Tibial artery (tissue), 4 donors: ENCODE measurements around the gene IMP4.

Experiments
- DNase-seq, 2 donors: peaks; one replicate each; pipeline ENCODE4 v3.0.0-alpha.2; 2019
- H3K27ac ChIP-seq, 2 donors: fragments of 200-600 bp; sonication (generic) in 1 of 2; 1 replicate in 1 of 2; 2 replicates in 1 of 2; pipeline ENCODE4 v1.5.1; 2018 to 2019; ENCODE audit warnings: mild to moderate bottlenecking in 1 of 2
- H3K27me3 ChIP-seq, 2 donors: fragments of 200-600 bp; sonication (generic) in 1 of 2; one replicate each; pipeline versions ENCODE4 v1.5.1 to v1.6.0; 2016 to 2019
- H3K36me3 ChIP-seq, 3 donors: fragments of 200-600 bp; sonication (generic) in 2 of 3; one replicate each; pipeline ENCODE4 v1.5.1; 2016 to 2019; ENCODE audit warnings: mild to moderate bottlenecking in 2 of 3
- H3K4me1 ChIP-seq, 4 donors: fragments of 200-600 bp; sonication (generic) in 2 of 4; 1 replicate in 3 of 4; 2 replicates in 1 of 4; pipeline ENCODE4 v1.5.1; 2016 to 2019
- H3K4me3 ChIP-seq, 2 donors: fragments of 200-600 bp; sonication (generic) in 1 of 2; 1 replicate in 1 of 2; 2 replicates in 1 of 2; pipeline ENCODE4 v1.5.1; 2018 to 2019; ENCODE audit warnings: mild to moderate bottlenecking in 2 of 2
- H3K9me3 ChIP-seq, 3 donors: fragments of 200-600 bp; sonication (generic) in 1 of 3; one replicate each; pipeline ENCODE4 v1.5.1; 2016 to 2019
- CTCF ChIP-seq, 2 experiments: fragments of 200-600 bp in 1 of 2; fragments of 450-650 bp in 1 of 2; IDR thresholded peaks; one replicate each; pipeline ENCODE4 v1.5.1; 2017 to 2019; ENCODE audit warnings: antibody characterized with exemption in 2 of 2, mild to moderate bottlenecking in 1 of 2, moderate library complexity in 1 of 2
- intact Hi-C: fragments of 100-400 bp; cut with DNase I; formaldehyde crosslinking; loops from one replicate; pipeline ENCODE4 v1.15.0; 2023; ENCODE audit warnings: low total_unique reads

Gene IMP4

GRCh38 chr2:130393318-130393910, 50.7 kb downstream of the IMP4 start:
- no peaks in the 10 kb centered on the region for H3K36me3 ChIP-seq
- DNase-seq = no peak

More at GRCh38 chr2:130393318-130393910, 50.7 kb downstream of the IMP4 start:
- TF ChIP-seq CTCF (IDR thresholded peaks at IDR 0.05) = no peak
- intact Hi-C loops = no loop called here
- Histone ChIP-seq H3K9me3 (no peaks in the 10 kb centered on the region), H3K27me3 (no peaks in the 10 kb centered on the region), H3K27ac (no peak overlapping the region), H3K4me3 (no peak overlapping the region), H3K4me1 (peaks cover 0 to 17% (median 12%) of the 10 kb centered on the region in 4 donors)
